ENCODE data around the gene TRERF1. TPM values are rescaled to one million over a fixed set of nuclear protein-coding genes. Genes with fewer than 3 reads are reported as not detected.

TRERF1 gene
- total RNA-seq, 4 donors from 2014 or later = 3.3 to 4.9 (median 3.8) TPM

- no peak for TF ChIP-seq CTCF (IDR thresholded peaks at IDR 0.05; ENCODE audit: low read depth)
These were observed 234.6 kb downstream of the TRERF1 start for GRCh38 chr6:42217157-42217518.

GRCh38 chr6:42212442-42212841 is 239.3 kb downstream of the TRERF1 start:
- TF ChIP-seq CTCF (IDR thresholded peaks at IDR 0.05; ENCODE audit: low read depth) = no peak

GRCh38 chr6:42211726-42212125 is 240.0 kb downstream of the TRERF1 start:
- no peak for TF ChIP-seq CTCF (IDR thresholded peaks at IDR 0.05; ENCODE audit: low read depth)

- no peak for TF ChIP-seq CTCF (IDR thresholded peaks at IDR 0.05; ENCODE audit: low read depth)
These were observed 241.2 kb downstream of the TRERF1 start for GRCh38 chr6:42210551-42210950.

DNA sequence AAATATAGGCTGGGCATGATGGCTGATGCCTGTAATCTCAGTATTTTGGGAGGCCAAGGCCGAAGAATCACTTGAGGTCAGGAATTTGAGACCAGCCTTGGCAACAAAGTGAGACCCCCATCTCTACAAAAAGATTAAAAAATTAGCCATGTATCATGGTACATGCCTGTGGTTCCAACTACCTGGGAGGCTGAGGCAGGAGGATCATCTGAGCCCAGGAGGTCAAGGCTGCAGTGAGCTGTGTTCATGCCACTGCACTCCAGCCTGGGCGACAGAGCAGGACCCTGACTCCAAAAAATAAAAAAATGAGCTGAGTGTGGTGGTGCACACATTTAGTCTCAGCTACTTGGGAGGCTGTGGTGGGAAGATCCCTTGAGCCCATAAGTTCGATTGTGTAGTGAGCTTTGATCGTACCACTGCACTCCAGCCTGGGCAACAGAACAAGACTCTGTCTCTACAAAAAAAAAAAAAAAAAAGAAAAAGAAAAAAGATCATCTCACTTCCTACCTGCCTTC is 246.9 kb downstream of the TRERF1 start:
- TF ChIP-seq CTCF (IDR thresholded peaks at IDR 0.05; ENCODE audit: low read depth) = no peak

GRCh38 chr6:42203183-42203582 is 248.5 kb downstream of the TRERF1 start:
- TF ChIP-seq CTCF (IDR thresholded peaks at IDR 0.05; ENCODE audit: low read depth) = no peak

DNA sequence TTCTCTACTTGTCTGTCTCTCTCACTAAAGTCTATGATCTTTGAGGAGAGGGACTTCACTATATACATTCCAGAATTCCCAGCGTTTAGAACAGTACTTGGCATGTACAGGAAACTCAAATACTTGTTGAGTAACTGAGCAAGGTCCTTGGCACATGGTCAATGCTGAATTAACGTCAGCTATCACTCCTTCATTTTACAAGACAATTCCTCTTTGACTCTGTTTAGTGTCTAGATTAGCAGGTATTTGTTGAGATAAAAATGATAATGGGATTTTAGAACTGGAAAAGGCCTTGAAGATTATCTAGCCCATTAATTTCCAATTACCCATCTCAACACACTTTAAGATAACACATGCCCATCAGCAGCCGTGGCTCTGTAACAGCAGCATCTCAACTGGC is 250.3 kb downstream of the TRERF1 start:
- no peak for TF ChIP-seq CTCF (IDR thresholded peaks at IDR 0.05; ENCODE audit: low read depth)

Data from subcutaneous adipose tissue (tissue), 4 donors.